K562 (cell line): ENCODE results near the gene NKAIN4. TPM values are rescaled to one million over a fixed set of nuclear protein-coding genes. Genes with fewer than 3 reads are reported as not detected.
A peak's percentile ranks its signal among the peaks of the same experiment; 100 is the strongest.

Experiments
- AFF4 ChIP-seq: sonication (generic); formaldehyde crosslinking; IDR thresholded peaks from 2 replicates; pipeline ENCODE4 v1.8.0; 2023; ENCODE audit warnings: mild to moderate bottlenecking, missing genetic modification reagents
- BCLAF1 ChIP-seq, 2 experiments: fragments of 450-650 bp in 1 of 2; IDR thresholded peaks; 2 replicates each; pipeline ENCODE4 v1.6.1; 2011 to 2017; ENCODE audit warnings: low read depth in 2 of 2, antibody characterized with exemption in 1 of 2, borderline replicate concordance in 1 of 2, low read length in 1 of 2, mild to moderate bottlenecking in 1 of 2, mixed read lengths in 1 of 2; ENCODE audit not compliant: control insufficient read depth in 1 of 2
- BHLHE40 ChIP-seq: IDR thresholded peaks from 2 replicates; pipeline ENCODE4 v1.6.1; 2011; ENCODE audit warnings: low read length, improper control_type of control experiment
- GABPB1 ChIP-seq: sonication (generic); formaldehyde crosslinking; IDR thresholded peaks from 2 replicates; pipeline ENCODE4 v1.8.0; 2022; ENCODE audit warnings: mild to moderate bottlenecking, missing genetic modification reagents
- RAD21 ChIP-seq, 2 experiments: fragments of 250-450 bp in 1 of 2; fragments of 450-650 bp in 1 of 2; sonication (Bioruptor Pico) in 1 of 2; formaldehyde crosslinking in 1 of 2; IDR thresholded peaks in 1 of 2; conservative IDR thresholded peaks in 1 of 2; 2 replicates each; pipeline versions ENCODE4 v1.4.0 to v1.8.0; 2020 to 2022; ENCODE audit warnings: mild to moderate bottlenecking in 2 of 2, moderate library complexity in 1 of 2
- ZFP1 ChIP-seq: fragments of 450-650 bp; formaldehyde crosslinking; IDR thresholded peaks from 2 replicates; pipeline ENCODE4 v1.4.0; 2020; ENCODE audit warnings: mild to moderate bottlenecking, mixed read lengths
- polyA plus RNA-seq, 8 experiments: library from polyadenylated mRNA; depleted of rRNA in 4 of 8; stranded (reverse) in 5 of 8; unstranded in 3 of 8; fragments of >200 nt; fragmentation: Nextera tagmentation in 2 of 8; fragmentation: Illumina TruSeq in 1 of 8; extraction: Ambion mirVana in 2 of 8; extraction: Trizol in 1 of 8; gene quantifications; 2 replicates each; pipeline versions ENCODE4 v1.2.1 to v1.2.3, GENCODE V29; 2011 to 2014; ENCODE audit warnings: inconsistent platforms in 1 of 8, missing spikeins in 1 of 8
- total RNA-seq, 7 experiments: library from RNA; depleted of rRNA in 6 of 7; stranded (reverse); fragments of >200 nt in 6 of 7; fragmentation: Illumina TruSeq in 2 of 7; extraction: Trizol in 2 of 7; gene quantifications; 2 replicates each; pipeline versions ENCODE4 v1.2.1 to v1.2.3, GENCODE V29; 2011 to 2021; ENCODE audit warnings: low replicate concordance in 1 of 7

Gene NKAIN4
- total and polyA plus RNA-seq, 9 of the 15 experiments (the other 6 are each of a cell fraction or from before 2014, with no cell fraction given) = not detected

- TF ChIP-seq BCLAF1 (IDR thresholded peaks at IDR 0.05; ENCODE audit: borderline replicate concordance in 1 of 2, control insufficient read depth in 1 of 2, low read depth in 2 of 2, low read length in 1 of 2) (no peak), BHLHE40 (peak; percentile 56), GABPB1 (CRISPR knock-in tag) (0 out of 2 replicates have a peak, but pooled peaks have one; percentile 42), RAD21 (CRISPR knock-in tag; conservative IDR thresholded peaks at IDR 0.05 in 1 of 2, IDR thresholded peaks at IDR 0.05 in 1 of 2) (peak in 1 of 2 experiments; percentile 30; a peak in 2 of 4 replicates), ZFP1 (CRISPR knock-in tag) (no peak), AFF4 (CRISPR knock-in tag) (peak; percentile 60; the same call in 1 of the 2 replicates)
Measured at GRCh38 chr20:63215101-63216040, 38.9 kb downstream of the NKAIN4 start (continued).
